Large intestine (tissue), 3 donors: Measurements from ENCODE around the gene ARL5C. TPM values are rescaled to one million over a fixed set of nuclear protein-coding genes. Genes with fewer than 3 reads are reported as not detected.
A peak's percentile ranks its signal among the peaks of the same experiment; 100 is the strongest.

Experiments used
- DNase-seq, 2 donors: peaks; one replicate each; pipeline versions ENCODE4 v3.0.0 to v3.0.0-alpha.2; 2013
- H3K27ac ChIP-seq: one replicate; pipeline ENCODE4 v1.5.1; 2013; ENCODE audit warnings: low read length
- H3K27me3 ChIP-seq: 2 replicates; pipeline ENCODE4 v1.6.1; 2013; ENCODE audit warnings: low read length; ENCODE audit not compliant: control insufficient read depth, insufficient read depth
- H3K36me3 ChIP-seq: 2 replicates; pipeline ENCODE4 v1.6.1; 2013; ENCODE audit warnings: low read length; ENCODE audit not compliant: control insufficient read depth, insufficient read depth
- H3K4me1 ChIP-seq: one replicate; pipeline ENCODE4 v1.6.1; 2013; ENCODE audit warnings: low read length; ENCODE audit not compliant: control insufficient read depth, insufficient read depth
- H3K4me3 ChIP-seq: one replicate; pipeline ENCODE4 v1.5.1; 2013; ENCODE audit warnings: low read length
- H3K9me3 ChIP-seq: one replicate; pipeline ENCODE4 v1.6.1; 2013; ENCODE audit warnings: mild to moderate bottlenecking, low read depth, low read length, moderate library complexity; ENCODE audit not compliant: control insufficient read depth
- WGBS: methylation state at CpG from one replicate; pipeline ENCODE4 v1.1.5; 2013; ENCODE audit warnings: low lambda C conversion rate; ENCODE audit not compliant: insufficient coverage; 5-methylcytosine and 5-hydroxymethylcytosine counted together
- polyA plus RNA-seq: library from polyadenylated mRNA; unstranded; fragments of 120-200 nt; gene quantifications from one replicate; pipeline ENCODE4 v1.2.1, GENCODE V29; 2013

ARL5C gene
- polyA plus RNA-seq, 1 donor, result not detected

DNA sequence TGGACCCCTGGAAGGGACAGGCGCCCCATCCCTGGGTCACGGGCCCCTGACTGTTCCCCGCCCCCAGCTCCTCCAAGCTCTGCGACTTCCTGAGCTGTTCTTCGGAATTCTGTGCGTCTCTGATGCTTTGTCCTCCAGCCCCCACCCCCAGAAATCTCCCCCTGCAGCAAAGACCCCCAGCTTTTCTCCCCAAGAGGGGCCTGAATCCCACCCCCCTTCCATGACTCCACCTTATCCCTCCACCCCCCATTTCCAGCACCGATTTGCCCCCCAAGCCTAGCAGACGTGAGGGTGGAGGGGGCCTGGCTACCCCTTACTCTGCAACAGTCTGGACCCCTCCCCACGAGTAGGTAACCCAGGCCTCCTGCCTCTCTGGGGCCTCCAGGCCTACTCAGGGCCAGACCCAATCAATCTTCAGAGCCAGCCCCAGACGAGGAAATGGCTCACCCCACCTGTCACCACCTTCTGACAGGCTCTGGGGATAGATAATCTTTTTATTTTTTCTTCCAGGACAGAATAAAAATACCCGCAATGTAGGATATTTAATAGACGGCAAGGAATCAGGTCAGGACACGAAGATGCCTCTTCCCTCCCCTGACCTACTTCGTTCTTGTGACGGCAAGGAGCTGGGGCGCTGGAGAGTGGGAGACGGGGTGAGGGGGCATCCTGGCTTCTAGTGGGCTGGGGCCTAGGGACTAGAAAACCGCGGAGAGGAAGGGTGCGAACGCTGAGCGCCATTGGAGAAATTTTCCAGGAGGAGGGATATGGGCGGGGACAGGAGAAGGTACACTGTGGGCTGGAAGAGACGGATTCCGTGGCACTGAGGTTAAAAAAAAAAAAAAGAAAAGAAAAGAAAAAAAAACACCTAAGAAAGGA, 13.8 kb downstream of the ARL5C start:
- peak in 1 of 2 donors; percentile 32 for DNase-seq
- H3K4me1 ChIP-seq, result peaks cover 5% of the 10 kb centered on the region
- no peaks in the 10 kb centered on the region for H3K9me3 ChIP-seq
- no peak overlapping the region for H3K27ac ChIP-seq
- WGBS, result 3% methylated on average over 4 of the region's 25 CpGs
- peaks cover 36% of the 10 kb centered on the region for H3K27me3 ChIP-seq
- peak overlapping the region; percentile 70 for H3K4me3 ChIP-seq
- H3K36me3 ChIP-seq, result no peaks in the 10 kb centered on the region

DNA sequence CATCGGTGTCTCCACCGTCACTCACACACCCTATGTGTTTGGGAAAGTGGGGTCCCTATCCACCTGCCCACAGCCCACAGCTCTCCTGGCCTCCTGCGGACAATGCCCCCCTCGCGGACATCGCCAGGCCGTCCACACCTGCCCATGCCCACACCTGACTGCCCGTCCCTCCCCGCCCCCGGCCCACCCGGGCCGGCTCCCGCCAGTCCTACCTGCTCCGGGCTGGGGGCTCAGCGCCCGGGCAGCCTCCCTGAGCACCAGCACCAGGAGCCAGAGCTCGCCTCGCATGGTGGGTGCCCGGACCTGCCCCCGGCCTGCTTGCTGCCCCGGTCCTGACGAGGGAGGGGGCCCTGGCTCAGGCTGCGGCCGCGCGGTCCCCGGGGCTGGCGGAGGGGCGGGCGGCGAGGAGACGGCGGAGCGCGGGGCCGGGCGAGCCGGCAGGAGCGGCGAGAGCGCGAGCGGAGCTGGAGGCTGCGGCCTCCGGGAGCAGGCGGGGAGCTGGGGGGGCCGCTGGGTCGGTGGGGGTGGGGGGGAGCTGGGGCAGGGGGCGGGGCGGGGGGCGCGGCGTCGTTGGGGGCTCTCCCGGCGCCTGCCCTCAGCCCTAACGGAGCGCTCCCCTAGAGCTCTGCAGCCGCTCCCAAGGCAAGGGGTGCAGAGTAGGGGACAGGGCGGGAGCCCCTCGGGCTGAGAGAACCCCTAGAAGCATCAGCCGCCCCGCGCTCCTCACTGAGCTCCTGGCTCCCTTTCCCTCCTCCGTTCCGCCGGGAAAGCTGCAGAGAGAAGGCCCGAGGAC, 14.6 kb downstream of the ARL5C start, which contains the start of gene PLXDC1:
Gene PLXDC1, minus strand, starts transcription at position 488 of the 793 bp plus-strand sequence. Its CDS starts 200 bp downstream, at position 288.
- Histone ChIP-seq H3K36me3 (no peaks in the 10 kb centered on the region), H3K27ac (no peak within 1 kb of the TSS), H3K4me1 (peaks cover 5% of the 10 kb centered on the region), H3K27me3 (peaks cover 34% of the 10 kb centered on the region), H3K9me3 (no peaks in the 10 kb centered on the region), H3K4me3 (peak within 1 kb of the TSS; percentile 70)
- WGBS, result no CpG with 5 or more reads among the region's 68 CpGs
- peak in 1 of 2 donors; percentile 31 for DNase-seq

DNA sequence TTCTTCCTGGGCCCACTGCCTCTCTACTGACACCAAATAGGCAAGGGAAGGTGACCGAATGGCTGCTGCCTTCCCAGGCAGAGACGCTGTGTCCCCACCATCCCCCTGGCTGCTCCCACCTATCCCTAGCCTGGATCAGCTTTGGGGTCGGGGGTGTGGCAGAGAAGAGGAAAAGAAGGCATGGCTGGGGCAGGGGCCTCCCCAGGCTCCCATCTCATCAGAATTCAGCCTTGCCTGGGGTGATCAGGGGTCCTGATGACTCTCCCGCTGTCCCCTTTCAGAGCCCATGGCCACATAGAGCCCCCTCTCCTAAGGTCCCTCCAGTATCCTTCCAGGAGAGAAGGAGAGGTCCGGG, 15.2 kb downstream of the ARL5C start:
- H3K27ac ChIP-seq, result no peak overlapping the region

DNA sequence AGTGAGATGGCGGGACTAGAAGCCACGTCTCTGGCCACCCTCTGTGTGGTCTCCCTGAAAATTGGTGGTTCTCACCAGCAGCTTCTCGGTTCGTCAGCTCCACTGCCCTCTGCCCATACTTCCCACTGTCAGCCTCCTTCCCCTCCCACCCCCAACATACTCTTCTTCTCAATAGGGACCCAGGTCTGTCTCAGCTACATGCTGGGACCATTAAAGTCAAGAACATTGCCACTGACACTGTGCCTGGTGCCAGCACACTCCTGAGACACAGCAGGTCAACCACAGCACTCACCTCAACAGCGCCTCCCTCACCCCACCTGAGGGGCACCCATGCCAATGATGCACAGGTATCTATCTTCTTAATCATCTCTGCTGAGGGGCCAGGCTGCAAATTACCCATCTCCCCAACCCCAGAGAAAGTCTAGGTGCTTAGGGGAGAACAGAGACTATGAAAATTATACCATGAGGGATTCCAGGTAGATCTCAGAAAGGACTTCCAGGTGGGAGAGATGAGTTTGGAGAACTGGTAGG, 15.8 kb downstream of the ARL5C start:
- Histone ChIP-seq H3K27me3 (peaks cover 34% of the 10 kb centered on the region), H3K4me1 (peaks cover 5% of the 10 kb centered on the region), H3K27ac (no peak overlapping the region), H3K9me3 (no peaks in the 10 kb centered on the region), H3K36me3 (no peaks in the 10 kb centered on the region), H3K4me3 (no peak overlapping the region)
- no peak for DNase-seq
- WGBS, result no CpG with 5 or more reads among the region's 5 CpGs

More for the DNA sequence above, 15.2 kb downstream of the ARL5C start:
- Histone ChIP-seq H3K4me1 (peaks cover 5% of the 10 kb centered on the region), H3K27me3 (peaks cover 34% of the 10 kb centered on the region), H3K9me3 (no peaks in the 10 kb centered on the region), H3K36me3 (no peaks in the 10 kb centered on the region), H3K4me3 (no peak overlapping the region)
- no CpG with 5 or more reads among the region's 5 CpGs for WGBS
- DNase-seq, result no peak

DNA sequence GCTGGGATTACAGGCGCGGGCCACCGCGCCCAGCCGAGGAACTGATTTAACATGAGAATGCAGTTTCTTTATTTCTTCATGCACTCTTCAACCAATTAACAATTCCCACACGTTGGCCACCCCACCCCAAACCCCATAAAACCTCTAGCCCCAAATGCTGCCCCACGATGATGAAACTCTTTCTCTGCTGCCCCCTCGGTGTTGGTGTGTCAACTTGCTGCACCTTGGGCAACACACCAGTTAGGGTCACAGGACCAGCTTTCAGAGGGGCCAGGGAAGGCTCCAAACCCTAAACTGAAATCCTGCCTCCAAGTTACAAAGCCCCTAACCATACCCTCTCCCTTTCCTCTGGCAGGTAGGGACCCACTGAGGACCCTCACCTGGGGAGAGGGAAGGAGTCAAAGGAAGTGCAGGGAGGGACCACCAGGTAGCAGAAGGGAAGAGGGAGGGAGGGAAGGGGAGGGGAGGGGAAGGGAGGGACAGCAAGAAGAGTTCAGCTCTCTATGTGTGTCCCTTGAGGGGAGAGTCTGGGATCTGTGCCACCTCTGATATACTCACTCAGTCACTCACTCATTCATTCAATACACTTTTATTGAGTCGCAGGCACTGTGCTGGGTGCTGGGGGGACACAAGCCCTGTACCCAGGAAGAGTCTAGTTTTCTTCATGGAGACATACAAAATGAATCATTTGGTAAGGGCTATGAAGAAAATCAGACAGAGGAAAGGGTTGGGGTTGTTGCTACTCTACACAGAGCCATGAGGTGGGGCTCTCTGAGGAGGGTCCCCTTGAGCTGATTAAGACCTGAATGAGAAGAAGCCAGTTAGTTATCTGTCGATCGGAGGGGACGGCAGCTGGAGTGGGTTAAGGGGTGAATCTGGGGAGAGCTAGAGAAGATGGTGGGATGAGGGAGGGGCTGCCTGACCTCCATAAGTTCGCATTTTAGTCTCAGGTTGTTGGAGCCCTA, 18.5 kb downstream of the ARL5C start:
- H3K27me3 ChIP-seq, result peaks cover 34% of the 10 kb centered on the region
- no CpG with 5 or more reads among the region's 13 CpGs for WGBS
- peaks cover 2% of the 10 kb centered on the region for H3K4me1 ChIP-seq

DNA sequence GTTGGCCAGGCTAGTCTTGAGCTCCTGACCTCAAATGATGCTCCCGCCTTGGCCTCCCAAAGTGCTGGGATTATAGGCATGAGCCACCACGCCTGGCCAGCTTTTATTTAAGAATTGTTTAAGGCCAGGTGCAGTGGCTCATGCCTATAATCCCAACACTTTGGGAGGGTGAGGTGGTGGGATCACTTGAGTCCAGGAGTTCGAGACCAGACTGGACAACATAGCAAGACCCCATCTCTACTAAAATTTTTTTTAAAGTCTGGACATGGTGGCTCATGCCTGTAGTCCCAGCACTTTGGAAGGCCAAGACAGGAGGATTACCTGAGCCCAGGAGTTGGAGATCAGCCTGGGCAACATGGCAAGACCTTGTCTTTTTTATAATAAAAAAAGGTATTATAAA, 19.7 kb downstream of the ARL5C start:
- DNase-seq, result no peak
- Histone ChIP-seq H3K27me3 (peaks cover 30% of the 10 kb centered on the region), H3K27ac (no peak overlapping the region), H3K9me3 (no peaks in the 10 kb centered on the region), H3K36me3 (no peaks in the 10 kb centered on the region), H3K4me3 (no peak overlapping the region), H3K4me1 (no peaks in the 10 kb centered on the region)
- 100% methylated on average over 1 of the region's 3 CpGs for WGBS

More for the DNA sequence above, 18.5 kb downstream of the ARL5C start:
- no peak overlapping the region for H3K27ac ChIP-seq
- H3K4me3 ChIP-seq, result no peak overlapping the region
- no peak for DNase-seq
- H3K36me3 ChIP-seq, result no peaks in the 10 kb centered on the region
- H3K9me3 ChIP-seq, result no peaks in the 10 kb centered on the region

DNA sequence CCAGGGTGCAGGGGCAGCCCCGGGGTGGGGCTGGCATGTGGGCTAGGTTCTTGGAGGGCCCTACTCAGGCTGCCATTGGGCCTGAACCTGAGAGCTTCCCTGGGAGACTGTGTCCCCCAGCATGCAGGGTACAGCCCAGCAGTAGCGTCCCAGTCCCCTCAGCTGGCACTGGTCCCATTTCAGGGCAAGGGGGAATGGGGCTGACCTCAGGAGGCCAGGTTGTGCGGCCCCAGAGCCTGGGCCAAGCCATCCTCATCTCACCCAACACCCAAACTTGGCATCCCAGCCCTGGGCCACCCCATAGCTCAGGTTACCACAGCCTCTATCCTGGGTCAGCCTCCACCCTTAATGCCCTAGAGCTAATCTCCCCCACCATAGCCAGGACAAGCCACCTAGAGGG, 20.8 kb downstream of the ARL5C start:
- Histone ChIP-seq H3K9me3 (no peaks in the 10 kb centered on the region), H3K4me3 (no peak overlapping the region), H3K27ac (no peak overlapping the region), H3K27me3 (peaks cover 19% of the 10 kb centered on the region), H3K4me1 (no peaks in the 10 kb centered on the region), H3K36me3 (no peaks in the 10 kb centered on the region)
- DNase-seq, result no peak
- no CpG with 5 or more reads among the region's 3 CpGs for WGBS

DNA sequence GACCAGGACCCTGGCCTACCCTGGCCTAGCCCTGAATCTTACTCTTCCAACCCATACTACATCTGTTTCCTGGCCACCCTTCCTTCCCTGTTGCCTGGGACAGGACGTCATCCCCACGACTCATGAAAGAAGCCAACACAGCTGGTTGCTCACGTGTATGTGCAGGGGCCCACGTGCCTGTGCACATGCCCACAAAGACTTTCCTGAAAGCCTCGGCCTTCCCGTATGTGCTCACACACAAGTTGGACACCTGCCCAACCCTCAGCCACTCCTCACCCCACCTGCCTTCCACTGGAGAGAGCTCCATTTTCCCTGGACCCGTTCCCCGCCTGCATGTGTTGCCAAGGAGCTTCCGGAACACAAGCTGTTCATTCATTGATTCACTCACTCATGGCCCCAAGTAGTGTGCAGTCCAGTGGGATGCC, 21.5 kb downstream of the ARL5C start:
- Histone ChIP-seq H3K4me1 (no peaks in the 10 kb centered on the region), H3K36me3 (no peaks in the 10 kb centered on the region), H3K9me3 (no peaks in the 10 kb centered on the region), H3K4me3 (no peak overlapping the region), H3K27me3 (peaks cover 12% of the 10 kb centered on the region), H3K27ac (no peak overlapping the region)
- no CpG with 5 or more reads among the region's 9 CpGs for WGBS
- peak in 1 of 2 donors; percentile 44 for DNase-seq

DNA sequence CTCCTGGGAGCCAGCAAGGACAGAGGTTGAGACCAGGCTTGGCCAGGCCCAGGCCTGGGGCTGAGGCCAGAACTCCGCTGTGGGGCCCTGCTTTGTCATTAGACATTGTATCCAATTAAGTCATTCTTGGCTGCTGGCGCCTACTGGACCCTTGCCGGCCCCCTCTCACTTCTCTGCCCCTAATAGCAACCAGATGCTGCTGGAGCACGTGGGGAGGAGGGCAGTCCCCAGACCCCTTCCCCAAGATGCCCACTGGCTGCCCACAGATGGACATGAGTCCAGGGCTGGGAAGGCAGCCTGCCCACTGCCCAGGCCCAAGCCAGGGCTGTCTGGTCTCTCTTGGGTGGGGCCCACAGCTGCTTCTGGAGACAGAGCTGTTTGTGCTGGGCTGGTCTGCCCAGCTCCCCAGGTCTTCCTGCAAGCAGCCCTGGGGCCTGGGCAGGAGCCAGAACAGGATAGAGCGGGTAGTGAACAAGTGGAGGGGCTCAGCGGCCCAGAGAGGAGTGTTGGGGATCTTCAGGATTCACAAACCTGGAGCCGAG, 22.3 kb downstream of the ARL5C start:
- no peak for DNase-seq
- WGBS, result no CpG with 5 or more reads among the region's 7 CpGs
- H3K36me3 ChIP-seq, result no peaks in the 10 kb centered on the region
- H3K9me3 ChIP-seq, result no peaks in the 10 kb centered on the region
- no peak overlapping the region for H3K27ac ChIP-seq
- no peaks in the 10 kb centered on the region for H3K4me1 ChIP-seq
- no peak overlapping the region for H3K4me3 ChIP-seq
- peaks cover 5% of the 10 kb centered on the region for H3K27me3 ChIP-seq
